PC-9 (cell line): ENCODE data around the gene FEN1.

Experiments
- CTCF ChIP-seq: fragments of 200-600 bp; sonication (generic); conservative IDR thresholded peaks from 2 replicates; pipeline ENCODE4 v1.6.1; 2017; ENCODE audit warnings: mixed run types, antibody characterized with exemption, mild to moderate bottlenecking, moderate library complexity
- EZH2 ChIP-seq: fragments of 200-600 bp; sonication (generic); IDR thresholded peaks from 2 replicates; pipeline ENCODE4 v1.8.0; 2017; ENCODE audit warnings: antibody characterized with exemption, low read depth

GRCh38 chr11:61785837-61786402, 6.8 kb upstream of the FEN1 start:
- TF ChIP-seq CTCF: no peak
- no peak for TF ChIP-seq EZH2
